Neutrophil (primary cell): ENCODE measurements around the gene TUBB6.

Experiments used
- H3K27ac ChIP-seq: fragments of 200-600 bp; sonication (generic); 2 replicates; pipeline ENCODE4 v1.5.1; 2016; ENCODE audit warnings: mild to moderate bottlenecking, moderate library complexity
- H3K27me3 ChIP-seq: fragments of 200-600 bp; sonication (generic); 2 replicates; pipeline ENCODE4 v1.6.0; 2016; ENCODE audit warnings: mild to moderate bottlenecking
- H3K36me3 ChIP-seq: fragments of 200-600 bp; sonication (generic); 2 replicates; pipeline ENCODE4 v1.5.1; 2017
- H3K4me1 ChIP-seq, 2 experiments: fragments of 200-600 bp in 1 of 2; sonication (generic) in 1 of 2; 1 replicate in 1 of 2; 2 replicates in 1 of 2; pipeline versions ENCODE4 v1.5.1 to v1.6.1; 2013 to 2016; ENCODE audit warnings: low read depth in 1 of 2, low read length in 1 of 2, mild to moderate bottlenecking in 1 of 2, moderate library complexity in 1 of 2; ENCODE audit not compliant: control insufficient read depth in 1 of 2, insufficient read depth in 1 of 2
- H3K4me3 ChIP-seq, 2 experiments: fragments of 200-600 bp in 1 of 2; sonication (generic) in 1 of 2; 1 replicate in 1 of 2; 2 replicates in 1 of 2; pipeline ENCODE4 v1.5.1; 2013 to 2016; ENCODE audit warnings: low read depth in 1 of 2, low read length in 1 of 2, mild to moderate bottlenecking in 1 of 2, moderate library complexity in 1 of 2
- H3K9me3 ChIP-seq: fragments of 200-600 bp; sonication (generic); 2 replicates; pipeline ENCODE4 v1.5.1; 2016
- TF ChIP-seq, protein P1 (sequence below): fragments of 200-600 bp; sonication (generic); IDR thresholded peaks from 2 replicates; pipeline ENCODE4 v1.5.1; 2016; ENCODE audit warnings: antibody characterized with exemption

Gene TUBB6

GRCh38 chr18:12307701-12308385 lies at the start of gene TUBB6:
TUBB6 (plus strand) TSS chr18:12308241; CDS start chr18:12308293, 52 bp downstream.
- H3K27me3 ChIP-seq: peaks cover 66% of the 10 kb centered on the region
- H3K27ac ChIP-seq: no peak within 1 kb of the TSS
- TF ChIP-seq, protein P1, sequence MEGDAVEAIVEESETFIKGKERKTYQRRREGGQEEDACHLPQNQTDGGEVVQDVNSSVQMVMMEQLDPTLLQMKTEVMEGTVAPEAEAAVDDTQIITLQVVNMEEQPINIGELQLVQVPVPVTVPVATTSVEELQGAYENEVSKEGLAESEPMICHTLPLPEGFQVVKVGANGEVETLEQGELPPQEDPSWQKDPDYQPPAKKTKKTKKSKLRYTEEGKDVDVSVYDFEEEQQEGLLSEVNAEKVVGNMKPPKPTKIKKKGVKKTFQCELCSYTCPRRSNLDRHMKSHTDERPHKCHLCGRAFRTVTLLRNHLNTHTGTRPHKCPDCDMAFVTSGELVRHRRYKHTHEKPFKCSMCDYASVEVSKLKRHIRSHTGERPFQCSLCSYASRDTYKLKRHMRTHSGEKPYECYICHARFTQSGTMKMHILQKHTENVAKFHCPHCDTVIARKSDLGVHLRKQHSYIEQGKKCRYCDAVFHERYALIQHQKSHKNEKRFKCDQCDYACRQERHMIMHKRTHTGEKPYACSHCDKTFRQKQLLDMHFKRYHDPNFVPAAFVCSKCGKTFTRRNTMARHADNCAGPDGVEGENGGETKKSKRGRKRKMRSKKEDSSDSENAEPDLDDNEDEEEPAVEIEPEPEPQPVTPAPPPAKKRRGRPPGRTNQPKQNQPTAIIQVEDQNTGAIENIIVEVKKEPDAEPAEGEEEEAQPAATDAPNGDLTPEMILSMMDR: no peak
- no peaks in the 10 kb centered on the region for H3K36me3 ChIP-seq
- peak within 1 kb of the TSS; percentile 27 to 38 for H3K4me3 ChIP-seq
- peaks cover 14 to 22% of the 10 kb centered on the region in 2 experiments for H3K4me1 ChIP-seq
- H3K9me3 ChIP-seq: no peaks in the 10 kb centered on the region

- Histone ChIP-seq H3K36me3 (no peaks in the 10 kb centered on the region), H3K27me3 (peaks cover 69% of the 10 kb centered on the region), H3K27ac (no peak overlapping the region), H3K4me1 (no peaks in the 10 kb centered on the region), H3K9me3 (no peaks in the 10 kb centered on the region), H3K4me3 (no peak overlapping the region)
- TF ChIP-seq, protein P1: no peak
Measured at GRCh38 chr18:12258719-12259705, 49.0 kb upstream of the TUBB6 start.

DNA sequence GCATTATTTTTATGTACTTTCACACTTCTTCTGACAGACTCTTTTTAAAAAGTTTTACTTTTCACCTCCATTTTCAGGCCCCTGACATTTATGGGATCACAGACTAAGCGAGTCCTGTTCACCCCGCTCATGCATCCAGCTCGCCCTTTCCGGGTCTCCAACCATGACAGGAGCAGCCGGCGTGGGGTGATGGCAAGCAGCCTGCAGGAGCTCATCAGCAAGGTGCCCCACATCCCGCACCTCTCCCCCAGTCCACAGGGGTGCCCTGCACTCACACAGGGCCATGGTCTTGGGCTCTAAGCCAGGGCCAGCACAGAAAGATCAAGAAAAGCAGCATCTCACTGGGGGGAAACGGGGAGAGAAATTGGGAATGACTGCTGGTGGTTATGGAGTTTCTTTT lies 45.3 kb upstream of the TUBB6 start:
- no peaks in the 10 kb centered on the region for H3K4me1 ChIP-seq
- no peak overlapping the region for H3K27ac ChIP-seq
- no peak overlapping the region for H3K4me3 ChIP-seq
- no peaks in the 10 kb centered on the region for H3K36me3 ChIP-seq
- TF ChIP-seq, protein P1: no peak
- peaks cover 47% of the 10 kb centered on the region for H3K27me3 ChIP-seq
- no peaks in the 10 kb centered on the region for H3K9me3 ChIP-seq

DNA sequence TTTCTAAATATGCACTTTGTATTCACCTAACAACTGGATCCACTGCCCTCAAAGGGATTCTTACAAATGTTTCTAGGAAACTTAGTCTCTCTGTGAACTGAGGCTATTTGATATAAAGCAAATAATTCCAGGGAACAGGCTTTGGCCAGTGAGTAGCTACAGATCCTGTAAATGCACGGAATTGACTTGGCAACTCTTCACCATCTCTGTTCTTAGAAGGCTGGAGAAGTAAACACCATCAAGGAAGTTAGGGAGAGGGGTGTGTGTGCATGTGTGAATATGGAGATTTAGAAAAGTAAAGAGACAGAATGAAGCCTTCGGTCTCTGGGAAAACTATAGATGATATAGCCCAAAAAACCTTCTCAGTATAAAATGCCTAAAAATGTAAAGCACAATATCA lies 43.2 kb upstream of the TUBB6 start:
- Histone ChIP-seq H3K4me3 (no peak overlapping the region), H3K27me3 (peaks cover 37% of the 10 kb centered on the region), H3K4me1 (no peaks in the 10 kb centered on the region), H3K36me3 (no peaks in the 10 kb centered on the region), H3K27ac (no peak overlapping the region), H3K9me3 (no peaks in the 10 kb centered on the region)
- TF ChIP-seq, protein P1: no peak

GRCh38 chr18:12271376-12272235 lies 36.4 kb upstream of the TUBB6 start:
- Histone ChIP-seq H3K9me3 (no peaks in the 10 kb centered on the region), H3K4me3 (no peak overlapping the region), H3K27ac (no peak overlapping the region), H3K27me3 (peaks cover 39% of the 10 kb centered on the region), H3K4me1 (peaks cover 0 to 4% of the 10 kb centered on the region in 2 experiments), H3K36me3 (no peaks in the 10 kb centered on the region)
- TF ChIP-seq, protein P1: no peak
